NCI-H226 (cell line): ENCODE data around the gene CCDC137.

Source experiments
- DNase-seq: peaks from one replicate; pipeline ENCODE4 v3.0.0-alpha.2; 2015

The CCDC137 gene

DNA sequence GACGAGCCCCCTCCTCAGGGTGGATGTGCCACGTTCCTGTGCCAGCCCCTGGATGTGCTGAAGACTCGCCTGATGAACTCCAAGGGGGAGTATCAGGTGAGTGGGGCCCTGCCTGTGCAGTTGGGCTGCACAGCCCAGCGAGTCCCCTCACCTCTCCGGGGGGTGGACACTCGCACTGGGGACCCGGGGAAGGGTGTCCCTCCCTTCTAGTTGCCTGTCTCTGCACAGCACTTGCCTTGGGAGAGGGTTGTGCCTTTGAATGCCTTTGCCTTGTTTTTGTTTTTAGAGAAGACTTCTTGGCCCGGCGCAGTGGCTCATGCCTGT, 51.2 kb downstream of the CCDC137 start:
- no peak for DNase-seq

DNA sequence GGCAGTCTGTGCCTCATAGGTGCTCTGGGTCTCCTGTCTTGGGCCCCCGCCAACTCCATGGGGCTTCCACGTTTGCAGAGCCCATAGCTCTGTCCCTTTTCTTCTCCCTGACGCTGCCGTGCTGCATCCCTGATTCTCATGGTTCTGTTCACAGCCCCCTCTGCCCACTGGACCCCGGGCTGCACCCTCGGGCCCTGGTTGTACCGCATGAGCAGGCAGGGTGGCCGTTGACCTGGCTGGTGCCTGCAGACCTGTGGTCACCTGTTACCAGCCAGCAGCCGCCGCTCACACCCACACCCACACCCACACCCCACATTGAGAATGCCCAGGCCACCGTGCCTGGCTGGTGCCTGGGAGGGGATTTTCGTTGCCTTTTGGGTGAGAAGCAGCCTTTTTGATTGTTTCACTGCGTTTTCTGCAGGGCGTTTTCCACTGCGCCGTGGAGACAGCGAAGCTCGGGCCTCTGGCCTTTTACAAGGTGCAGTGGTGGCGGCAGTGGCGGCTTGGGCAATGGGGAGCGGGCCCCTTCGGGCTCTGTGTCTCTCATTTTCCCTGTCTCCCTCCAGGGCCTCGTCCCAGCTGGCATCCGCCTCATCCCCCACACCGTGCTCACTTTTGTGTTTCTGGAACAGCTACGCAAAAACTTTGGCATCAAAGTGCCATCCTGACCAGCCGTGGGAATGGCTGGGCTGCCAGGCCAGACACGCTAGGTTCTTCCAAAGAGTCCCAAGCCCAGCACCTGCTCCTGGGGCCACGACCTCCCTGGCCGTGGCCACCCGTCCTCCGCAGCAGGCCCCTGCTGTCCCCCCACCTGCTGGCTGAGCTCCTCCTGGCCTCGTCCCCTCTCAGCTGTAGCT, 53.1 kb downstream of the CCDC137 start:
- DNase-seq, result no peak

DNA sequence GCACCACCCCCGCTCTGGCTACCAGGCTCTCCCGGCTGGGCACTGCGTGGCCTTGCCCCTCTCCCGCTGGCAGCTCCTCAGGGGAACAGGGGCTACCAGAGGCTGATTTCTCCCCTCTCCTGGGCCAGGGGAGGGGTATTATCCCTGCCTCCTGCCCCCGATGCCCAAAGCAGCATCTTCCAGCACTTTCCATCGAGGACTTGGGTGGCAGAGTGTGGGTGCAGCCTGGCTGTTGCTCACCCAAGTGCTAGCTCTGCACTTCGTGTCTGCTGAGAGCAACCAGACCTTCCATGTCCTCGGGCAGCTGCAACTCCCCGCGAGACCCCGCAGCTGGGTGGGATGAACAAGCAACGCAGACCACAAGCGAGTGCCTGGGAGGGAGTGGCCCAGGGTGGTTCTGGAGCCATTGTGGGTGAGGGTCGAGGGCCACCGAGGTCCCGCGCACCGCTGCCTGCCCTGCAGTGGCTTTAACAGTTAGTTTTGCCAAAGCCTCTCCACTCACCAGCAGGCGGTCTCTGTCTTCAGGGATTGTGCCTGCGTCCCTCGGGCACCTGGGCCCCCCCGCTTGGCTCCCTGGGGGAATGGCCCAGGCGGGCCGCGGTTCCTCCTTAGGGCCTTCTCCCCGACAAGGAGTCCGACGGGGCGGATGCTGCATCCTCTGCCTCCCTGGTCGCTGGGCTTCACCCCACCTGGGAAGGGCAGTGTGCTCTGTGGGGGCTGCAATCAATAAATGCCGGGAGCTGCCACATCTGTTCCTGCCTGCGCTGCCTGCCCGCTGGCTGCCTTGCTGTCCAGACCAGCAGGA, 53.9 kb downstream of the CCDC137 start:
- DNase-seq, result no peak

DNA sequence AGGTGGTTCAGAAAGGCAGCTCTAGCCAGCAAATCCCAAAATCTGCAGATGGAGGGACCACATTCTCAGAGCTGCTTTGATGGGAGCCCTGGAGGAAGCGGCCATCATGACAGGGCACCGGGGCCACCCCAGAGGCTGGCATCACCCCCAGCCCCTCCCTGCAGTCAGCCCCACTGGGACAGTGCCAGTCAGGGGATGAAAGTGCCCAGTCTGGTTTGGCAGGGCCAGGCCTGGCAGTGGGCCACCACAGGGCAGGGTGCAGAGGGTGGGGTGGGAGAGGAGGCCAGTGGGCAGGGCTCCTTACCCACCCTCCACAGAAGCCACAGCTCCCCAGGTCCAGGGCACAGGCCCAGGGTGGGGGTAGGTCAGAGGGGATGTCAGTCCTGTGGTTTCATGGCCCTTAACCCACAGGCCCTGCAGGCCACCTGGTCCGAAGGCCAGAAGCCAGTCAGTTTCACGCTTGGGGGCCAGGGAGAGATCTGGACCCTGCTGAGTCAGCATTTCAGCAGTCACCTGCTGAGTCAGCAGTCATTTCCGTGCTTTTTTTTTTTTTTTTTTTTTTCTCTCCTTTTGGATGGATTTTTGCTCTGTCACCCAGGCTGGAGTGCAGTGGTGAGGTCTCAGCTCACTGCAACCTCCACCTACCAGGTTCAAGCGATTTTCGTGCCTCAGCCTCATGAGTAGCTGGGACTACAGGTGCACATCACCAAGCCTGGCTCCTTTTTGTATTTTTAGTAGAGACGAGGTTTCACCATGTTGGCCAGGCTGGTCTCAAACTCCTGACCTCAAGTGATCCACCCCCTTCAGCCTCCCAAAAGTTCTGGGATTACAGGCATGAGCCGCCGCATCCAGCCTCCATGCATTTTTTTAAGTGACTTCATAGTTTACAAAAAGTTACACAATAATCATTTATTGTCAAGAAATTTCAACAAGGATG, 55.9 kb downstream of the CCDC137 start:
- no peak for DNase-seq
